Tibial nerve (tissue), 4 donors: Measurements from ENCODE around the gene CYP4F3. TPM values are rescaled to one million over a fixed set of nuclear protein-coding genes. Genes with fewer than 3 reads are reported as not detected.
"Not testable (repeated sequence)": the region's sequence is repeated elsewhere in the genome, so short reads cannot be mapped to it uniquely, and the experiment has no call there.

Source experiments
- DNase-seq, 2 donors: peaks; one replicate each; pipeline ENCODE4 v3.0.0-alpha.2; 2019; ENCODE audit warnings: low spot score in 2 of 2
- H3K27ac ChIP-seq, 4 donors: fragments of 200-600 bp; sonication (generic) in 3 of 4; one replicate each; pipeline ENCODE4 v1.5.1; 2017 to 2019; ENCODE audit warnings: mild to moderate bottlenecking in 1 of 4
- H3K27me3 ChIP-seq, 2 donors: fragments of 200-600 bp; sonication (generic) in 1 of 2; one replicate each; pipeline versions ENCODE4 v1.5.1 to v1.6.0; 2017 to 2019
- H3K36me3 ChIP-seq, 3 donors: fragments of 200-600 bp; sonication (generic); one replicate each; pipeline ENCODE4 v1.5.1; 2018 to 2019
- H3K4me1 ChIP-seq, 4 donors: fragments of 200-600 bp; sonication (generic) in 3 of 4; one replicate each; pipeline ENCODE4 v1.5.1; 2017 to 2019
- H3K4me3 ChIP-seq, 4 donors: fragments of 200-600 bp; sonication (generic) in 3 of 4; one replicate each; pipeline ENCODE4 v1.5.1; 2017 to 2019; ENCODE audit warnings: mild to moderate bottlenecking in 1 of 4, moderate library complexity in 1 of 4
- H3K9me3 ChIP-seq, 4 donors: fragments of 200-600 bp; sonication (generic) in 3 of 4; one replicate each; pipeline ENCODE4 v1.5.1; 2017 to 2019
- CTCF ChIP-seq, 5 experiments: fragments of 200-600 bp in 3 of 5; fragments of 450-650 bp in 2 of 5; sonication (generic) in 3 of 5; IDR thresholded peaks; one replicate each; pipeline ENCODE4 v1.5.1; 2016 to 2019; ENCODE audit warnings: antibody characterized with exemption in 5 of 5, mild to moderate bottlenecking in 3 of 5, moderate library complexity in 2 of 5
- EP300 ChIP-seq, 2 donors: sonication (generic); formaldehyde crosslinking; IDR thresholded peaks; one replicate each; pipeline ENCODE4 v1.6.1; 2017; ENCODE audit warnings: antibody characterized with exemption in 2 of 2, mild to moderate bottlenecking in 1 of 2
- POLR2A ChIP-seq, 2 donors: fragments of 450-650 bp; IDR thresholded peaks; one replicate each; pipeline ENCODE4 v1.6.1; 2017; ENCODE audit warnings: antibody characterized with exemption in 2 of 2, mild to moderate bottlenecking in 2 of 2, moderate library complexity in 2 of 2
- WGBS, 2 donors: methylation state at CpG; one replicate each; pipeline ENCODE4 v1.1.5; 2018; 5-methylcytosine and 5-hydroxymethylcytosine counted together
- total RNA-seq, 4 donors: library from RNA; depleted of rRNA; stranded (reverse); fragments of >200 nt; gene quantifications; one replicate each; pipeline ENCODE4 v1.1.0, GENCODE V29; 2016

Gene CYP4F3
- total RNA-seq, 4 donors from 2014 or later: 3.3 to 19.7 (median 13.0) TPM; not detected in 1

- H3K4me1 ChIP-seq: peaks cover 0 to 17% (median 2%) of the 10 kb centered on the region in 4 donors
- no peak for TF ChIP-seq EP300 (IDR thresholded peaks at IDR 0.05)
- no peak for TF ChIP-seq POLR2A (IDR thresholded peaks at IDR 0.05)
- no peak for TF ChIP-seq CTCF (IDR thresholded peaks at IDR 0.05)
- H3K9me3 ChIP-seq: no peaks in the 10 kb centered on the region
- peak overlapping the region in 3 of 4 donors; percentile 13 to 42 (median 28) for H3K4me3 ChIP-seq
- 26 to 29% methylated on average over 8 to 9 of the region's 9 CpGs for WGBS, 2 donors
- H3K27ac ChIP-seq: peak overlapping the region; percentile 52 to 79 (median 70)
- no peaks in the 10 kb centered on the region for H3K27me3 ChIP-seq
- H3K36me3 ChIP-seq: peaks cover 0 to 3% (median 0%) of the 10 kb centered on the region in 3 donors
- DNase-seq: no peak
Observed at GRCh38 chr19:15673176-15673654, 32.5 kb downstream of the CYP4F3 start.

- Histone ChIP-seq H3K4me3 (no peak overlapping the region), H3K27me3 (no peaks in the 10 kb centered on the region), H3K36me3 (peaks cover 0 to 22% (median 0%) of the 10 kb centered on the region in 3 donors), H3K4me1 (peaks cover 0 to 17% (median 2%) of the 10 kb centered on the region in 4 donors), H3K27ac (no peak overlapping the region), H3K9me3 (no peaks in the 10 kb centered on the region)
- WGBS, 2 donors: 51 to 67% methylated on average over 3 of the region's 3 CpGs
- no peak for TF ChIP-seq EP300 (IDR thresholded peaks at IDR 0.05)
- no peak for TF ChIP-seq CTCF (IDR thresholded peaks at IDR 0.05)
- TF ChIP-seq POLR2A (IDR thresholded peaks at IDR 0.05): no peak
- DNase-seq: no peak
Observed at GRCh38 chr19:15675560-15675959, 34.9 kb downstream of the CYP4F3 start.

GRCh38 chr19:15679089-15679488 is 38.4 kb downstream of the CYP4F3 start:
- Histone ChIP-seq H3K9me3 (no peaks in the 10 kb centered on the region), H3K27me3 (no peaks in the 10 kb centered on the region), H3K4me1 (no peaks in the 10 kb centered on the region), H3K4me3 (no peak overlapping the region), H3K36me3 (peaks cover 0 to 47% (median 0%) of the 10 kb centered on the region in 3 donors), H3K27ac (no peak overlapping the region)
- 18% methylated on average over 4 of the region's 4 CpGs for WGBS, 2 donors
- TF ChIP-seq POLR2A (IDR thresholded peaks at IDR 0.05) (no peak), EP300 (IDR thresholded peaks at IDR 0.05) (no peak), CTCF (IDR thresholded peaks at IDR 0.05) (no peak)
- no peak for DNase-seq

GRCh38 chr19:15679865-15680264 is 39.2 kb downstream of the CYP4F3 start:
- H3K4me1 ChIP-seq, H3K27ac ChIP-seq, DNase-seq, H3K4me3 ChIP-seq, H3K9me3 ChIP-seq, H3K27me3 ChIP-seq: not testable (repeated sequence)
- WGBS, 2 donors: 64 to 74% methylated on average over 4 of the region's 4 CpGs
- peaks cover 0 to 55% (median 0%) of the 10 kb centered on the region in 3 donors for H3K36me3 ChIP-seq

- H3K27me3 ChIP-seq: no peaks in the 10 kb centered on the region
- WGBS, 2 donors: 49 to 58% methylated on average over 8 of the region's 8 CpGs
- no peak overlapping the region for H3K27ac ChIP-seq
- peaks cover 0 to 64% (median 0%) of the 10 kb centered on the region in 3 donors for H3K36me3 ChIP-seq
- no peak overlapping the region for H3K4me3 ChIP-seq
- H3K4me1 ChIP-seq: no peaks in the 10 kb centered on the region
- no peak for DNase-seq
- no peaks in the 10 kb centered on the region for H3K9me3 ChIP-seq
- TF ChIP-seq CTCF (IDR thresholded peaks at IDR 0.05) (no peak), POLR2A (IDR thresholded peaks at IDR 0.05) (no peak), EP300 (IDR thresholded peaks at IDR 0.05) (no peak)
Observed at GRCh38 chr19:15680478-15681322, 40.0 kb downstream of the CYP4F3 start.
